CD4-positive, alpha-beta T cell (primary cell): Measurements from ENCODE around the gene PCDHGB5. TPM values are rescaled to one million over a fixed set of nuclear protein-coding genes. Genes with fewer than 3 reads are reported as not detected.
"Not testable (repeated sequence)": the region's sequence is repeated elsewhere in the genome, so short reads cannot be mapped to it uniquely, and the experiment has no call there.

Experiments
- ATAC-seq: fragments of 200-7000 bp; cut with Tn5 transposase; one replicate; pipeline ENCODE4 v1.10.0; 2022; ENCODE audit warnings: mild to moderate bottlenecking; ENCODE audit not compliant: poor library complexity
- CTCF ChIA-PET: fragments of 350-600 bp; sonication (Branson Sonifier 250); formaldehyde crosslinking; loops from one replicate; lab custom pipeline; 2021; ENCODE audit warnings: antibody characterized with exemption, inconsistent platforms; lab: Charles Lee
- POLR2A ChIA-PET: fragments of 350-600 bp; sonication (Branson Sonifier 250); formaldehyde crosslinking; loops from one replicate; lab custom pipeline; 2021; ENCODE audit warnings: antibody characterized with exemption, inconsistent platforms; lab: Charles Lee
- DNase-seq, 14 experiments: peaks; one replicate each; pipeline ENCODE4 v3.0.0-alpha.2; 2013 to 2020; ENCODE audit warnings: mixed read lengths in 2 of 14
- H3K27ac ChIP-seq, 2 donors: one replicate each; pipeline versions ENCODE4 v1.5.1 to v1.7.0; 2013; ENCODE audit warnings: low read length in 2 of 2, low read depth in 1 of 2, mild to moderate bottlenecking in 1 of 2
- H3K27me3 ChIP-seq, 2 experiments: 1 replicate in 1 of 2; 2 replicates in 1 of 2; pipeline versions ENCODE4 v1.6.1 to v1.7.0; 2013; ENCODE audit warnings: low read length in 2 of 2, control low read depth in 1 of 2, mild to moderate bottlenecking in 1 of 2, moderate library complexity in 1 of 2; ENCODE audit not compliant: insufficient read depth in 2 of 2, control insufficient read depth in 1 of 2
- H3K36me3 ChIP-seq: one replicate; pipeline ENCODE4 v1.6.1; 2013; ENCODE audit warnings: low read length, control low read depth; ENCODE audit not compliant: insufficient read depth
- H3K4me1 ChIP-seq: one replicate; pipeline ENCODE4 v1.6.1; 2013; ENCODE audit warnings: low read length, control low read depth; ENCODE audit not compliant: insufficient read depth
- H3K4me3 ChIP-seq: one replicate; pipeline ENCODE4 v1.5.1; 2013; ENCODE audit warnings: mild to moderate bottlenecking, low read length, moderate library complexity
- H3K9me3 ChIP-seq, 2 experiments: 1 replicate in 1 of 2; 2 replicates in 1 of 2; pipeline versions ENCODE4 v1.6.1 to v1.7.0; 2013; ENCODE audit warnings: low read length in 2 of 2, mild to moderate bottlenecking in 2 of 2, control low read depth in 1 of 2, moderate library complexity in 1 of 2; ENCODE audit not compliant: control insufficient read depth in 1 of 2, insufficient read depth in 1 of 2
- H3K27ac Mint-ChIP-seq: one replicate; pipeline ENCODE4 v1.8.0; 2020; ENCODE audit warnings: mixed read lengths
- H3K27me3 Mint-ChIP-seq: one replicate; pipeline ENCODE4 v1.8.0; 2021; ENCODE audit warnings: mixed read lengths
- H3K36me3 Mint-ChIP-seq: one replicate; pipeline ENCODE4 v1.8.0; 2021; ENCODE audit warnings: low read depth, mixed read lengths
- H3K4me1 Mint-ChIP-seq: one replicate; pipeline ENCODE4 v1.8.0; 2021; ENCODE audit warnings: low read depth, mixed read lengths
- H3K4me3 Mint-ChIP-seq: one replicate; pipeline ENCODE4 v1.8.0; 2020; ENCODE audit warnings: mild to moderate bottlenecking, mixed read lengths
- H3K9me3 Mint-ChIP-seq: one replicate; pipeline ENCODE4 v1.8.0; 2020; ENCODE audit warnings: mixed read lengths
- intact Hi-C, 2 experiments: fragments of 100-400 bp; cut with DNase I in 1 of 2; cut with micrococcal nuclease in 1 of 2; formaldehyde crosslinking; loops; one replicate each; pipeline versions ENCODE4 v1.15.1 to v1.9.0; 2023 to 2025; cut with DNase I, micrococcal nuclease
- total RNA-seq, 174 experiments: library from RNA in 2 of 174; stranded (reverse) in 2 of 174; gene quantifications; one replicate each; pipeline ENCODE4 v1.2.3 and lab custom pipeline; 2021 to 2026
- TF ChIP-seq, protein P1 (sequence below): fragments of 200-600 bp; IDR thresholded peaks from one replicate; pipeline ENCODE4 v1.8.0; 2022; ENCODE audit warnings: antibody characterized with exemption, mild to moderate bottlenecking

PCDHGB5 gene
- total RNA-seq, 2 experiments from 2014 or later = 0.14 to 0.20 TPM

DNA sequence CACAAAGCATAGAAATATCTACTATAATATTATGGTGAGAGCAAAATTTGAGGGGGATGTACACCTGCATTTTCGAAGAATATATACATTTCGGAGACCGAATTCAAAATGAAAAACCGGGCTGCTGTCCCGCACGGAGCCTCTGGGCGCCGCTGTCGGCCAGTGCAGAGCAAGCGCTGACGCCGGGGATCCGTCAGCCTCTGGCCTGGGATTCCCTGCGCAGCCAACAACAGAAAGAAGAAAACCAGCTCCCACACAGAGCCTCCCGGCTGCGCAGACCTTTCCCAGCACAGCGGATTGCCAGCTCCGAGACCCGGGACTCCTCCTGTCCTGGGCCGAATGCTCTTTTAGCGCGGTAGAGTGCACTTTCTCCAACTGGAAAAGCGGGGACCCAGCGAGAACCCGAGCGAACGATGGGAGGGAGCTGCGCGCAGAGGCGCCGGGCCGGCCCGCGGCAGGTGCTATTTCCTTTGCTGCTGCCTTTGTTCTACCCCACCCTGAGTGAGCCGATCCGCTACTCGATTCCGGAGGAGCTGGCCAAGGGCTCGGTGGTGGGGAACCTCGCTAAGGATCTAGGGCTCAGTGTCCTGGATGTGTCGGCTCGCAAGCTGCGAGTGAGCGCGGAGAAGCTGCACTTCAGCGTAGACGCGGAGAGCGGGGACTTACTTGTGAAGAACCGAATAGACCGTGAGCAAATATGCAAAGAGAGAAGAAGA is 10.2 kb downstream of the PCDHGB5 start, which contains the start of gene PCDHGB6:
PCDHGB6 (plus strand) TSS at position 232 of the 716 bp plus-strand sequence; CDS start at position 414, 182 bp downstream.
- Histone ChIP-seq H3K9me3 (peaks cover 44 to 47% of the 10 kb centered on the region in 2 experiments), H3K4me3 (peak within 1 kb of the TSS; percentile 13), H3K27me3 (peaks cover 68 to 86% of the 10 kb centered on the region in 2 experiments)
- H3K36me3 ChIP-seq, H3K4me1 Mint-ChIP-seq, H3K27ac ChIP-seq, H3K27ac Mint-ChIP-seq, intact Hi-C loops, H3K4me1 ChIP-seq: not testable (repeated sequence)
- peak within 1 kb of the TSS; percentile 56 for H3K4me3 Mint-ChIP-seq
- TF ChIP-seq, protein P1, sequence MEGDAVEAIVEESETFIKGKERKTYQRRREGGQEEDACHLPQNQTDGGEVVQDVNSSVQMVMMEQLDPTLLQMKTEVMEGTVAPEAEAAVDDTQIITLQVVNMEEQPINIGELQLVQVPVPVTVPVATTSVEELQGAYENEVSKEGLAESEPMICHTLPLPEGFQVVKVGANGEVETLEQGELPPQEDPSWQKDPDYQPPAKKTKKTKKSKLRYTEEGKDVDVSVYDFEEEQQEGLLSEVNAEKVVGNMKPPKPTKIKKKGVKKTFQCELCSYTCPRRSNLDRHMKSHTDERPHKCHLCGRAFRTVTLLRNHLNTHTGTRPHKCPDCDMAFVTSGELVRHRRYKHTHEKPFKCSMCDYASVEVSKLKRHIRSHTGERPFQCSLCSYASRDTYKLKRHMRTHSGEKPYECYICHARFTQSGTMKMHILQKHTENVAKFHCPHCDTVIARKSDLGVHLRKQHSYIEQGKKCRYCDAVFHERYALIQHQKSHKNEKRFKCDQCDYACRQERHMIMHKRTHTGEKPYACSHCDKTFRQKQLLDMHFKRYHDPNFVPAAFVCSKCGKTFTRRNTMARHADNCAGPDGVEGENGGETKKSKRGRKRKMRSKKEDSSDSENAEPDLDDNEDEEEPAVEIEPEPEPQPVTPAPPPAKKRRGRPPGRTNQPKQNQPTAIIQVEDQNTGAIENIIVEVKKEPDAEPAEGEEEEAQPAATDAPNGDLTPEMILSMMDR = peak; percentile 33
- peaks cover 79% of the 10 kb centered on the region for H3K27me3 Mint-ChIP-seq
- peaks cover 24% of the 10 kb centered on the region for H3K36me3 Mint-ChIP-seq
- ChIA-PET POLR2A (interaction anchor here (1.0 kb wide), 1 partner anchor 87 kb away, joined by 5 read pairs; the partner anchor contains the start of gene TAF7), CTCF (interaction anchor here (0.6 to 1.4 kb wide), 12 partner anchors 8 to 156 kb away, joined by 3 to 10 read pairs (median 3); partner anchors contain the start of genes PCDHGA11 and PCDHGB7)
- H3K9me3 Mint-ChIP-seq = peaks cover 13% of the 10 kb centered on the region
- ATAC-seq = peak; percentile 59
- peak in 6 of 14 experiments; percentile 22 to 49 (median 42) for DNase-seq

DNA sequence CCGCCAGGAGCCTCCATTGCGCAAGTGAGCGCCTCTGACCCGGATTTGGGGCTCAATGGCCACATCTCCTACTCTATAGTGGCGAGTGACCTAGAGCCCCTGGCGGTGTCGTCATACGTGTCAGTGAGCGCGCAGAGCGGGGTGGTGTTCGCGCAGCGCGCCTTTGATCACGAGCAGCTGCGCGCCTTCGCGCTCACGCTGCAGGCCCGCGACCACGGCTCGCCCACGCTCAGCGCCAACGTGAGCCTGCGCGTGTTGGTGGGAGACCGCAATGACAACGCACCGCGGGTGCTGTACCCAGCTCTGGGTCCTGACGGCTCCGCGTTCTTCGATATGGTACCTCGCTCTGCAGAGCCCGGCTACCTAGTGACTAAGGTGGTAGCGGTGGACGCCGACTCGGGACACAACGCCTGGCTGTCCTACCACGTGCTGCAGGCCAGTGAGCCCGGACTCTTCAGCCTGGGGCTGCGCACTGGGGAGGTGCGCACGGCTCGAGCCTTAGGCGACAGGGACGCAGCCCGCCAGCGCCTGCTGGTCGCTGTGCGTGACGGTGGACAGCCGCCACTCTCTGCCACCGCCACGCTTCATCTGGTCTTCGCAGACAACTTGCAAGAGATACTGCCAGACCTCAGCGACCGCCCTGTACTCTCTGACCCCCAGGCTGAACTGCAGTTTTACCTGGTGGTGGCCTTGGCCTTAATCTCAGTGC is 12.0 kb downstream of the PCDHGB5 start:
- Histone ChIP-seq H3K9me3 (peaks cover 37 to 49% of the 10 kb centered on the region in 2 experiments), H3K36me3 (no peaks in the 10 kb centered on the region), H3K4me1 (peaks cover 12% of the 10 kb centered on the region), H3K4me3 (no peak overlapping the region), H3K27me3 (peaks cover 70 to 84% of the 10 kb centered on the region in 2 experiments), H3K27ac (no peak overlapping the region)
- H3K4me1 Mint-ChIP-seq = peaks cover 24% of the 10 kb centered on the region
- H3K4me3 Mint-ChIP-seq = no peak overlapping the region
- no peak for DNase-seq
- peaks cover 14% of the 10 kb centered on the region for H3K9me3 Mint-ChIP-seq
- peaks cover 79% of the 10 kb centered on the region for H3K27me3 Mint-ChIP-seq
- H3K36me3 Mint-ChIP-seq = peaks cover 29% of the 10 kb centered on the region
- no peak for ATAC-seq
- POLR2A ChIA-PET = no interaction called here
- TF ChIP-seq, protein P1 = no peak
- intact Hi-C loops = loop anchor here (2.0 to 10.0 kb wide), 4 partner anchors 45 to 153 kb away; partner anchors contain the start of genes PCDHGA5 (in 1 of the 2) and TAF7 (in 1 of the 2)
- no peak overlapping the region for H3K27ac Mint-ChIP-seq
- CTCF ChIA-PET = no interaction called here

DNA sequence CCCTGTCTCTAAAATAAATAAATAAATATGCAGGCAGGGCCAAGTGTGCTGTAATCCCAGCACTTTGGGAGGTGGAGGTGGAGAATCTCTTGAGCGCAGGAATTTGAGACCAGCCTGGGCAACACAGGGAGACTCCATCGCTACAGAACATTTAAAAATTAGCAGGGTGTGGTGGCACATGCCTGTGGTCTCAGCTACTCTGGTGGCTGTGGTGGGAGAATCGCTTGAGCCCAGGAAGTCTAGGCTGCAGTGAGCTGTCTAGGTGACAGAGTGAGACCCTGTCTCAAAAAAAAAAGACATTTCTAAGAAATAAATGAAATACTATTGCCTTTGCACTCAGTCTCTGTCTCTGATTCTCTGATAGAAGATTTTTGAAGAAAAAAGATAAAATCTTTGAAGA is 13.8 kb downstream of the PCDHGB5 start:
- Histone ChIP-seq H3K36me3 (no peaks in the 10 kb centered on the region), H3K4me3 (no peak overlapping the region), H3K27ac (no peak overlapping the region), H3K9me3 (peaks cover 33 to 48% of the 10 kb centered on the region in 2 experiments), H3K4me1 (peaks cover 12% of the 10 kb centered on the region), H3K27me3 (peaks cover 61 to 84% of the 10 kb centered on the region in 2 experiments)
- intact Hi-C loops = loop anchor here (2.0 to 10.0 kb wide), 4 partner anchors 47 to 151 kb away; partner anchors contain the start of genes PCDHGA5 (in 1 of the 2) and TAF7 (in 1 of the 2)
- Mint-ChIP-seq H3K27me3 (peaks cover 78% of the 10 kb centered on the region), H3K36me3 (peaks cover 38% of the 10 kb centered on the region), H3K9me3 (peaks cover 19% of the 10 kb centered on the region), H3K4me1 (peaks cover 24% of the 10 kb centered on the region), H3K27ac (no peak overlapping the region), H3K4me3 (peak overlapping the region; percentile 51)
- ChIA-PET CTCF (interaction anchor here (1.6 to 2.8 kb wide), 3 partner anchors 9 to 152 kb away, joined by 3 to 19 read pairs (median 9); partner anchors contain the start of genes PCDHGA11 and PCDHGA6), POLR2A (no interaction called here)
- DNase-seq (peak in 1 of 14 experiments; percentile 22), ATAC-seq (no peak)
- TF ChIP-seq, protein P1 = no peak
